Fibroblast of pulmonary artery (primary cell): Measurements from ENCODE around the gene SHANK2.
A peak's percentile ranks its signal among the peaks of the same experiment; 100 is the strongest.

ENCODE experiments used
- DNase-seq: peaks from one replicate; pipeline ENCODE4 v3.0.0-alpha.2; 2010; ENCODE audit warnings: low read depth
- H3K4me3 ChIP-seq: replicated peaks from 2 replicates; pipeline ENCODE4 v1.5.1; 2011; ENCODE audit warnings: low read depth, mild to moderate bottlenecking, control low read depth, low read length, moderate library complexity
- TF ChIP-seq, protein P1 (sequence below): IDR thresholded peaks from 2 replicates; pipeline ENCODE4 v1.5.1; 2011; ENCODE audit warnings: mild to moderate bottlenecking, control low read depth, low read length, inconsistent platforms; ENCODE audit errors: missing control alignments

Gene SHANK2

DNA sequence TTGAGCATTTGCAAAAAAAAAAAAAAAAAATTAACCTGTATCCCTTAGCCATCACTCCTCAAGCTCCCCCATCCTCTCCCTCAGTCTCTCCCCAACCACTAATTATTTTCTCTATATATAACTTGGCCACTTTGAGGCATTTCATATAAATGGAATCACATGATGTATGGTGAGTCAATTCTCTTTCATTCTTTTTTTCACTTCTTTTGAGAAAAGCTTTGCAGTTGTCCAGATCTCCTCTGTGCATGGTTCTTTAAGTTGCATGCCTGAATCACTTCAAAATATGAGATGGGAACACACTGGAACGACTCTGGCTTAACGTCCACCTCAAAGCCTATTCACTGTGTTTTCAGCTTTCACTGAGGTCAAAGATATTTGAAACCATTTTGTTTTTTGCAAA is 40.7 kb downstream of the SHANK2 start:
- TF ChIP-seq, protein P1, sequence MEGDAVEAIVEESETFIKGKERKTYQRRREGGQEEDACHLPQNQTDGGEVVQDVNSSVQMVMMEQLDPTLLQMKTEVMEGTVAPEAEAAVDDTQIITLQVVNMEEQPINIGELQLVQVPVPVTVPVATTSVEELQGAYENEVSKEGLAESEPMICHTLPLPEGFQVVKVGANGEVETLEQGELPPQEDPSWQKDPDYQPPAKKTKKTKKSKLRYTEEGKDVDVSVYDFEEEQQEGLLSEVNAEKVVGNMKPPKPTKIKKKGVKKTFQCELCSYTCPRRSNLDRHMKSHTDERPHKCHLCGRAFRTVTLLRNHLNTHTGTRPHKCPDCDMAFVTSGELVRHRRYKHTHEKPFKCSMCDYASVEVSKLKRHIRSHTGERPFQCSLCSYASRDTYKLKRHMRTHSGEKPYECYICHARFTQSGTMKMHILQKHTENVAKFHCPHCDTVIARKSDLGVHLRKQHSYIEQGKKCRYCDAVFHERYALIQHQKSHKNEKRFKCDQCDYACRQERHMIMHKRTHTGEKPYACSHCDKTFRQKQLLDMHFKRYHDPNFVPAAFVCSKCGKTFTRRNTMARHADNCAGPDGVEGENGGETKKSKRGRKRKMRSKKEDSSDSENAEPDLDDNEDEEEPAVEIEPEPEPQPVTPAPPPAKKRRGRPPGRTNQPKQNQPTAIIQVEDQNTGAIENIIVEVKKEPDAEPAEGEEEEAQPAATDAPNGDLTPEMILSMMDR: no peak
- DNase-seq: no peak
- no peak overlapping the region for H3K4me3 ChIP-seq

DNA sequence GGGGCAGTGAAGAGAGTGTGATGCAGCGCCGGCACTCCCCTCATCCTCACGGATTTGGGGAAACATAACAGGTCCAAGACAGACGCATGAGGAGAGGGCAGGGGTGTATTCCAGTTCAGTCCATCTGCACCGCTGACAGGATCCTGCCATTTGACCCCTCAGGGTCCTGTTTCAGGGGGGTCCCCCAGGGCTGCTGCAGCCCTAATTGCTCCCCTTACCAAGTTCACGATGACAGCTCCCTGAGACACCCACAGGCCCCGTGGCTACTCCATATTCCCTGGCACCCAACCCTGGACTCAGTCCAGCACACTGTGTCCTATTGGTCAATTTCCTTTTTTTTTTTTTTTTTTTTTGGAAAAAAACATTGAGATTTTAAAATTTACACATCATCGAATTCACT is 41.5 kb downstream of the SHANK2 start:
- TF ChIP-seq, protein P1: no peak
- no peak overlapping the region for H3K4me3 ChIP-seq
- no peak for DNase-seq

DNA sequence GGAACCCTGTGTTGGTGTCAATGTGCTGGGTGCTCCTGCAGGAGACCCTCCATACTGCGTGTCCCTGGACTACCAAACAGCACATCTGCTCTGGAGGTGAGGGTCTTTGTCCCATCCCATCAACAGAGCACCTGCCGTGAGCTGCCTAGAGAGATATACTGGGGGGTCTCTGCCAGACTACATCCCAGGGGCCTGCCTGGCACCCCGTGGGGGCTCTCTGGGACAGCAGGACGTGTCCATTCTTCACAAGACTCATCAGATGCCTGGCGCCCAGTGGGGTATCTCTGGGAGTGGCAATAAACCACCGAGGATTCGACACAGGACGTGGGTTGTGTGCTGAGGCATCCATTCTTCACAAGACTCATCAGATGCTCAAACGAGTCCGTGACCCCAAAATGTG is 42.7 kb downstream of the SHANK2 start:
- no peak overlapping the region for H3K4me3 ChIP-seq
- DNase-seq: no peak
- TF ChIP-seq, protein P1: no peak

DNA sequence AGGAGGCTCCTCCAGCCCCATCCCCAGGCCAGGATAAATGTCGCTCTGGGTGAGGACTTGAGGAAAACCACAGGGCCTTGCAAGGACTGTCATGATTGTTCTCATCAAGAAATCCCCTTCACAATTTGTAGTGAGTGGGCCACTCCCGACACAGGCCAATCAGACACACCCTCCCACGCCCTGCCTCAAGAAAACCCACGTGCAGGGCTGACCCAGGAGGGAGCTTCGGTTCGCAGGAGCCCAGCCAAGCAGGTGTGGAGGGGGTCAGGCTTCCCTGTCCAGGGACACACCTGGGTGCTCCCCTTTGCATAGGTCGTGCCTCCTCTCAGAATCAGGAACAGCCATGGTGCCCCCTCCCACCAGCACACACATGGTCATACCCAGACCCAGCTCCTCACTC is 43.2 kb downstream of the SHANK2 start:
- DNase-seq: no peak
- TF ChIP-seq, protein P1: no peak
- H3K4me3 ChIP-seq: no peak overlapping the region

DNA sequence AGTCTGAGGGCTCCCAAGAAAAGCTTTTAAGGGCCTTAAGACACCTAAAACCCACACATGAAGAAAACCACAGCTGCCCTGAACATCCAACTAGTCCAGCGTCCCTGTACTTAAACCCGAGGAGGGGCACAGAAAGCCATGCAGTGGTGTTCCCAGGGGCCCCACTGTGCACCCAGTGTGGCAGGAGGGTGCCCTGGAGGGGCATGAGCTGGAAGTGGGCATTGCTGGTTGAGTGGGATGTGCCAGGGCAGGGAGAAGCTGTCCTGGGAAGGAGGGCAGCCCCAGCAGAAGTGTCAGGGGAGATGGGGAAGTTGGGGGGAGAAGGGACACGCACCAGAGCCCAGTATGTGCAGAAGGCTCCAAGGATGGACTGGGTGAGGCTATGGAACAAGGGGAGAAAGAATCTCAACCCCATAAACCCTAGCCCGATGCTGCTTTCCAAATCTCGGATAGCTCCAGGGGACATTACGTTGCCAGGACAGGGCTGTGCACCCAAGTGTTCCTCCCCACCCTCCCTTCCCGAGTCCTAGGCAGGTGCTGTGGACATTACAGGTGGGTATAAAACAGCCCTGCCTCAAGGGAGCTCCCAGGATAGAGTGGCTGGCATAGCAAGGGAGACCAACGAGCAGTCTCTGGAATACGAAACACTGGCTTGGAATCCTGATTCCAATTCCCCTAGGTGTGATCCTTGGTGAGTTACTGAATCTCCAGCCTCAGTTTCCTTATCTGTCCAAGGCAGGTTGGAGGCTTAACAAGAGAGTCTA is 44.2 kb downstream of the SHANK2 start:
- TF ChIP-seq, protein P1: no peak

DNA sequence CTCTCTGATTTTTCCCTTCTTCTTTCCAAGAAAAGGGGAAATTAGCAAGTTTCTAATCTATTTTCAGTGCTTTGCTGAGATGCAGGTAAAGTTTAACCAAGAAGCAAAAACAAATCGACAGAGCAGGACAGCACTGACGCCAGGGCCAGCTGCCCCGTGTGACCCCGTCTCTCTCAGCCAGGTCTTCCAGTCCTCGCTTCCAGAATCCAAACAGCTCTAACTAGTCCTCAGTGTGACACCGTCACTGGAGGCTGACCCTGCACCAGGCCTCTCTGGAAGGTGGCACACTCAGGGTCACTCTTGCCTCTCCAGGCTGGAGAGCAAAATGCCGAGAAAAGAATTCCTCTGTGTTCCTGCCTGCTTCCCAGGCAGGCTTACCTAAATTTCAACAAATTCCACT is 44.8 kb downstream of the SHANK2 start:
- DNase-seq: no peak
- TF ChIP-seq, protein P1: no peak
- no peak overlapping the region for H3K4me3 ChIP-seq

More for the DNA sequence above, 44.2 kb downstream of the SHANK2 start:
- no peak for DNase-seq
- H3K4me3 ChIP-seq: no peak overlapping the region

DNA sequence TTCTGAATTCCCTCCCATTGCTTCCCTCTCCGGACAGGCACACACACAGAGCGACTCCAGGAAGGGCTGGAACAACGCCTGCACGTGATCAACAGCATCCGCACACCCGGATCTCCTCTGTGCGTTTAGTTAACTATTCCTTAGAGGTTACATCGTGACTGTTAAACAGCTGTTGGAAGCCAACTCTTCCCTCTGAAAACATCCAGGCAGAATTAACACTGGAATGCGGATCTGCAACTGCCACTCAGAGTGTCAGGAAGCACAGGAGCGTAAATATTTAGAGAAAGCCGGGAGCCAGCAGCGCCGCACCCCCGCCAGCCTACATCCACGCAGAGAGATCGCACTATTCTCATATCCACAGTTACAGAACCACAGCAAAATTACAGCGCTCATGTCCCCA is 46.2 kb downstream of the SHANK2 start:
- no peak overlapping the region for H3K4me3 ChIP-seq
- peak; percentile 1 for DNase-seq
- TF ChIP-seq, protein P1: no peak
